HK-2 (cell line): ENCODE measurements around the gene XYLB.

Experiments used
- DNase-seq: peaks from one replicate; pipeline ENCODE4 v3.0.0-alpha.2; 2018; ENCODE audit not compliant: unreplicated experiment

Gene XYLB

DNA sequence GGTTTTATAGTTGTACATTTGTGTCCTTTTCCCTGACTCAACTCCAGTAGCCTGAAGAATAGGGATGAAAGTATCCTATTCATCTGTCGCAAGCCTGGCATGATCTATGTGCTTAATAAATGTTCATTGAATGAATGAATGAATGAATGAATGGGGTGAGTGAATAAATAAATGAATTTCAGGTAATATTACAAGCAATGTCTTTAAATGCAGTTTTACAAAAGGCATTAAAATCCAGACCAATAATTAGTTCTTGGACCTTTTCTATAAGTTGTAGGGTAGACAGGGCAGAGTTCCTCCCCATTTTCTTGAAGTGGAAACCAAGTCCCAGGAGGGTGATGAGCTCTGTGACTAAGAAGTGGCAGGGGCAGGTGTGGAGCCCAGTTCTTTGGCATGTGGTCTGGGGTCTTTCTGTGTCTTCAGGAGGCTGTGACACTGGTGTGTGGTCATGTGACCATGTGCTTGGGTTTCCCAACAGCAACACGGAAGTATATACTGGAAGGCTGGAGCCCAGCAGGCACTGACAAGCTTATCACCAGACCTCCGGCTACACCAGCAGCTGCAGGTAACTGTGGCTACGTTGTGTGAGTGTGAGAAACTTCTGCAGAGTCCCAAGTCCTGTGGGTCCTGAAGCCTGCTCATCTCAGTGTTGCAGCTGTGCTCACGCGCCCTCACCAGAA is 18.3 kb downstream of the XYLB start:
- DNase-seq: no peak

DNA sequence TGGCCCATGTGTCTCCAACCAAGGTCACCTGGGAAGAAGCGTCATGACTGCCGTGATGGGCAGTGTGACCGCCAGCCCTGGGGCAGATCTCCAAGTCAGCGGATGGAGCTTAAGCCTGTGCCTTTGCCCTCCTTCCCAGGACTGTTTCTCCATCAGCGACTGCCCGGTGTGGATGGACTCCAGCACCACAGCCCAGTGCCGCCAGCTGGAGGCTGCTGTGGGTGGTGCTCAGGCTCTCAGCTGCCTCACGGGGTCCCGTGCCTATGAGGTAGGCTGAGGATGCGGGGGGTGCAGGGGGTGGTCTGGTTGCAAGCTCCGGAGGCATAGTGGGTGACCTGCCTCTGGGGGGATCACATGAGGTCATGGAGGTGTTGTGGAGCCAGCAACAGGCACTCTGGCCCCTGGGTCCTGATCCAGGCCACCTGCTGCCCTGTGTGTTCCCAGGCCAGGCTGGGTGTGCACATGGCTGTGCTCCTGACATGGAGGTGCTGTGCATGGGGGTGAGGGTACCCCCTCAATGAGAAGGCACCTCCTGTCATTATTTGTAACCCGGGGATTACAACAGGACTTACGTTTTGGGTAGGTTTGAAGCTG is 19.0 kb downstream of the XYLB start:
- no peak for DNase-seq

DNA sequence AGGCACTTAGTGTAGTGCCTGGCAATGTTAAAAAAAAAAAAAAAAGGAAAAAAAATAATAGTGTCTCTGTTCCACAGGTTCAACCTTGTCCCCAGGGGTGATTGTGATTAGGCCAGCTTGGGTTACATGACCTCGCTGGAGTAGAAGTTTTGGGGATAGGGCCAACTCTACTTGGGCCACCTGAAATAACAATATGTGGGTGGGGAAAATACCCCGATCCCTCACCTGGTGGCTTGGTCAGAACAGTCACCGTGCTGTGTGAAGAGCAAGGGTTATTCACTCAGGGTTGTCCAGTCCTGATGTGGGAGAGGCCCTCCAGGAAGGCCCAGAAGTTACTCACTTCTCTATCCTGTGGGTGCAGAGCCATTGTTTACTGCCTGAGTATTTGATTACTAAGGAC is 19.5 kb downstream of the XYLB start:
- DNase-seq: no peak

DNA sequence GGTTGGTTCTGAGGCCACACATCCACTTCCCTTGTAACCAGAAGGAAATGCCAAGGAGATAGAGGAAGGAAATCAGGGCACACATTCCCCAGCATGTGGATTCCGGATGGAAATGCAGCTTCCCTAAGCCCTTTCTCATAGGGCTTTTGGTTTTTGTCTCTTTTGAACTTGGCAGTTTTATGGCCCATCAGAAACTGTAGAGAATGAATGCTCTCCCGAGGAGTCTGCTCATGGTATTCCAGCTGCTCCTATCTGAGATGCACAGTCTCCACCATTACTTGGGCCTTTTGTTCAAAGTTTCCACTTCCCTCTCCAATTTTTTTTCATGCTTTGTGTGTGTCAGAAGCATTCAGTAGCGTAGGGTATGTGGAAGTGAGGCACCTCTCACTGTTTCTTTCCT is 21.2 kb downstream of the XYLB start:
- DNase-seq: no peak

DNA sequence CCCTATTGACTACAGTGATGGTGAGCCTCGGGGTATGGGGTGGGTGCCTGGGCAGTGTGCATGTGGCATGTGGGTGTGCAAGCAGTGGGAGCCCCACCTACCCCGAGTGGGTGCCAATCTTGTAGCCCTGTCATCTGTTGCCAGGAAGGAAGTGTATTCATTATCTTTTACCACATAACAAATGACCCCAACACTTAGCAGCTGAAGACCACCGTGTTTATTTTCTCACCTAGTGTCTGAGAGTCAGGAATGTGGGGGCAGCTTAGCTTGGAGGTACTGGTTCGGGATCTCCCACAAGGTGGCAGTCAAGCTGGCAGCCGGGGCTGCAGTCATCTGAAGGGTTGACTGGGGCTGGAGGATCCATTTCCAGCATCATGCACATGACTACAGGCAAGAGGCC is 21.7 kb downstream of the XYLB start:
- DNase-seq: no peak

DNA sequence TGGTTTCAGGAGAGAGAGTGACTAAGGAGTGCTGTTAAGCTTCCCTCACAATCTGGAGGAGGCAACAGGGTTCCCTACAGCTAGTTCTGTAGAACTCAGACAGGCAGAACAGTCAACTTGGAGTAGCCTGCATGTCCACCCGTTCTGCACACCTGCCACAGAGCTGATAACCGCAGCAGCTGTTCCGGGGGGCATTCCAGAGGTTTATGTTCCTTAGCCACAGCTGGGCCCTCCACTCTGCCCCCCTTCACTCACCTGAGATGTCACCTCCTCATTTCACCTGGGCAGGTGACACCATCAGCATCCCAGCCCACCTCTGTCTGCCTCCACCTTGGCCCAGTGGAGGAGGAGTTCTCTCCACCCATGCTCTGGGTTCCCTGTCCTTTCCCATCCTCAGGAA is 22.6 kb downstream of the XYLB start:
- no peak for DNase-seq

DNA sequence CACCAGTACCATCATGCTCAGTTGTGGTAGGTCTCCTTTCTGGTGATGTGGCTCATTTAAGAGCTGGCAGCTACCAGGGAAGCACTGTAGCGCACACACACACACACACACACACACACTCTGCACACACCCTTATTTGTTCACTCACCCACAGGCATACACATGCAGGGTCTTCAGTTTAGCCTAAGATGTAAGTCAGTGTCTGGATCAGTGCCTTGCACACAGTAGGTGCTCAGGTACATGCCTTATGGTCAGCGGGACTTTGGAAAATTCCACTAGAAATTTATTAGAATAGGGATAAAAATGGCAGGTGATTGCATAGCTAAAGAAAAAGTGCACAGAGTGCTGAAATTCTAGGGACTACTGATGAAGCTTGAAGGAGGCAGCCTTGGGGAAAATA is 23.6 kb downstream of the XYLB start:
- DNase-seq: no peak

DNA sequence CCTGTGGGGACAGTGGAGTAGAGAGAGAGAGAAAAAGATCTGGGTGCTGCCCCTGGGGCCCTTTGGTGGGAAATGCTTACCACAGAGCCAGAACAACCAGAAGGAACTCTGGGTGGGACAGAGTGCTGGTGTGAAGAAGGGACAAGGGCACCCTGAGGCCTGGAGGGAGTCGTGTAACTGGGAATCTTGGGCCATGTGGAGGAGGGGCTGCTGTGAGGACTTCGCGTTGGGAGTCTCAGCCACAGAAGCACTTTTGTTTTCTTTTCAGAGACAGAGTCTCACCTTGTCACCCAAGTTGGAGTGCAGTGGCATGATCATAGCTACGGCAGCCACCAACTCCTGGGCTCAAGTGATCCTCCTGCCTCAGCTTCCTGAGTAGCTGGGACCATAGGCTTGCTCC is 24.3 kb downstream of the XYLB start:
- DNase-seq: no peak

DNA sequence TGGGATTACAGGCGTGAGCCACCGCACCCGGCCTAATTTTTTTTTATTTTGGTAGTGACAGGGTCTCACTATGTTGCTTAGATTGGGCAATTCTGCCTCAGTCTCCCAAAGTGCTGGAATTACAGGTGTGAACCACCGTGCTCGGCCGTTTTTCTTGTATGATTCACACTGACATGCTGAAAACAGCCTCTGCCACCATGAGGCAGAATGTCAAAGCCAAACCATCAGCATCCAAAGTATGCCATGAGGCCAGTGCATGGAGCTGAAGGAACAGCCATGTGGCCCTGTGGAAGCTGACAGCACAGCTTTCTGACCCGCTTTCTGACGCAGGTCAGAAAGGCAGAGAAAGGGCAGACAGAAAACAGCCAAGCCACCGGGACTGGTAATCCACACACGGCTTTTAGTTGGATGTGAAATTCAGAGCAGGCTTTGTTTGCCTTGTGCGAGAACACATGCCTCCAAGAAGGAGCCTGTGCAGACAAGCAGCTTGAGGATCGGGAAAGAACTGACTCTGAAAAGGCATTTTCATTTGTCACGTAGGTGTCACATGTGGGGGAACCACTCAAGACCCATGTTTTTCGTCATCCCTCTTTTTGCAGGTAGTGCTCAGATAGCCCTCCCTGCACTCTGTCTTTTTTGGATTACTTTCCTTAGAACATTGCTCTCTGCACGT is 25.1 kb downstream of the XYLB start:
- DNase-seq: no peak

DNA sequence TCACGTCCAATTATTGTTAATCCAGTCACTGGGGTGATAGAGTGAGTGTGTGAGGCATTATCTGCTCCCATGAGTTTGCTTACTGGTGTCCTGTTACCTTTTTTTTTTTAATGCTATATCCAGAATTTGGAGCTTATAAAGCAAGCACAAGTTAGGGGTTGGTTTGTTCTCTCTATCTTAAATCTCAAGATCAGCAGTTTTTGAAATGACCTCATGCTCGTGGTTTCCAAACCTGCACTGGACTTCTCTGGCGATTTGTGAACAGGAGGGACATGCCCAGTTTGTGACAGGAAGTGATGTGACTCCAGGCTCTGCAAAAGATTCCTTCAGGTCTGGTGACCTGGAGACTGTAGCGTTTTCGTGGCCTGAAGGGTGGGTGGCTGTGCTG is 25.6 kb downstream of the XYLB start:
- DNase-seq: no peak

DNA sequence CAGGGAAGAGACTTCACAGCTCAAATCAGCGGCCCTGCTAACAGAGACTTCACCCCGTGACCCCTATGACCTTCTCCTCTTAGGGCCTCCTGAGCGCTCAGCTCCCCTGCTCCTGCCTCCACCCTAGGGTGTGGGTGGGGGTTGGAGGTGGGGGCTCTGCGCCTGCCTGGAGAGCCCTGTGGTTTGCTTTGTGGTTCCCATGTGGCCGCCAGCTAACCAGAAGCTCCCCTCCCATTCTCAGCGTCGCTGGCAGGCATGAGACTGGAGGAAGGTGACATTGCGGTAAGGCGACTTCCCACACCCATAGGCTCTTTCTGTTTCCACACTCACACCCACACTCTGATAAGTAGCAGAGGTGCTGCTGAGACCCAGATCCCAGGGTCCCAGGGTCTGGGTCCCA is 27.6 kb downstream of the XYLB start:
- no peak for DNase-seq

DNA sequence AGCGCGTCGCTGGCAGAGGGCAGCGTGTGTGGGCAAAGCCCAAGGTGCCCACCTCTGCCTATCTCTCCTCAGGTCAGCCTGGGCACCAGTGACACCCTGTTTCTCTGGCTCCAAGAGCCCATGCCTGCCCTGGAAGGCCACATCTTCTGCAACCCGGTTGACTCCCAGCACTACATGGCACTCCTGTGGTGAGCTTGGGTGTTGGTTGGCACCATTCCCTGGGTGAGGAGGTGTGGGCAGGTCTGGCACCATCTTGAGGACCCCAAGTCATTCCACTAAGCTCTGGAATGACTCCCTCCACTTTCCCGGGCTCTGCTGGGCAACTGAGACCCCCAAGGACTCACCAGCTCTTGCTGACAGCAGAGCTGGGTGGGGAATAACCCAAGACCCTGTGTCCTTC is 28.5 kb downstream of the XYLB start:
- no peak for DNase-seq

DNA sequence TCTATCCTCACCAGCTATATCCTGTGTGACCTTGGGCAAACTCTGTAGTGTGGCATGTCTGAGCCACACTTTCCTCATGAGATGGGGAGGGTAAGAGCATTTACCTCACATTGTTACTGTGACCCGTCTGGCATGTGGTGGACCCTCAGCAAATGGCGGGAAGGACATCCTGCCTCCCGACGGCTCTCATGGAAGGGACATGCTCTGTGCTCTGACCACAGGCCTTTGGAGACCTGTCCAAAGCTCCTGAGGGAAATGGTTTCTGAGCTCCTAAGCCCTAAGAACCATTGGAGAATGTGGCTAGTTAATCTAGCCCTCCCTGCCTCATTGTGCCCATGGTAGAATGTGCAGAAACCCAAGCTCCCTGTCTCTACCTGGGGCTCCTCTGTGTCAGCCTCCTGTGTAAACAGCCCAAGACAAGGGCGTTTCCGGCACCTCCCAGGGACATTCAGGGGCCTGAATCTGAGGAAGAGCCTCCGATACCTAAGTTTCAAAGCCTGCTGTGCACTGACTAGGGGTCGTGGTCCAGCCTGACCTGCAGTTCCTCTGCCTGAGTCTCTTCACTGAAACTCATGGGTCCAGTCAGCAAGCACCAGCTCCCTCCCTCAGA is 29.0 kb downstream of the XYLB start:
- DNase-seq: no peak

DNA sequence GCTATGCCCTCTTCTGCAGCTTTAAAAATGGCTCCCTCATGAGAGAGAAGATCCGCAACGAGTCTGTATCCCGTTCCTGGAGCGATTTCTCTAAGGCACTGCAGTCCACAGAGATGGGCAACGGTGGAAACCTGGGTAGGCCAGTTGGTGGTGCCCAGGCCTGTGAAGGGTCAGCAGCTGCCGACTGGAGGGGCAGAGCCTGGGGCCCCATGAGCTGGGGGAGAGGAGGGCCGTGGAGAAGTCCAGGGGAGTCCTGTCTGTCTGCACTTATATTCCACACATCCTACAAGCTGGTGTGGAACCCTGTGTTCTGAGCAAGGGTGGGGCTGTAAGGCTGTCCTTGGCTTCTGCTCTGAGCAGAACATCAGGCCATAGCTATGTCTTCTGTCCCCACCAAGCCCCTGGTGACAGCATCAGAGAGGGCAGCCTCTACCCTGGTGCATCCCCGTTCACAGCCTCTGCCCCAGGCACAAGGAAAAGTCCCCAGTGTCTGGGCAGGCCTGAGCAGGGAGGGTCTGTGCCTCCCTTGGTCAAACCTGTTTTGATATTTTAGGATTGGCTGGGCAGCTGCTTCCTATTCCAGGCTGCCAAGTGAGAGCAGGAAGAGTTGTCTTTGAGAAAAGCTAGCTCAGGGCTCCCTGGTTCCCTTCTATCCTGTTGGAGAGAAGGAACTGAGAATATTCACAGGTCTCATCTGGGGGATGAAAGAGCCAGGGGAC is 29.7 kb downstream of the XYLB start:
- no peak for DNase-seq

DNA sequence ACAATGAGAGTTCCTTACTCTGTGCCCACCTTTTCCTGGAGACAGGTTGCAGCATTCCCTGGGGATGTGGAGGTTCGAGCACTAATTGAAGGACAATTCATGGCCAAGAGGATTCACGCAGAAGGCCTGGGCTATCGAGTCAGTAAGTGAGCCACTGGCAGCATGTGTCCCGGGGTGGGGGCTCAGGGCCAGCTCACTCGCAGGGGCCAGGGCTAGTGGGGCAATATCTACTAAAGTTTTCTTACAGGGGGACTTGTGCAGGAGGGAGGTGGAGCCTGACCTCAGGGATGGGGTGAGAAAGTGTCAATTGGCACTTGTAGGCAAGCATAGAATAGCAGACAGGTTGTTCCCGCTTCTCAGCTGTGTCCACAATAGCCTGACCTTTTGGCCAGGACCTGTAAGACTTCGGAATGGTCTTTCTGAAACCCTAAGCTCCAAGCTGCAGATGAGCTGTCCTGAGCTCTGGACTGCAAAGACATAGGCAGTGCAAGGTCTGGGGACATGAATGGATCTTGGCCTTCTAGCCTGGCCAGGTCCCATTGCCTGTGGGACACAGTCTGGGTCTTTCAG is 32.7 kb downstream of the XYLB start:
- DNase-seq: no peak

DNA sequence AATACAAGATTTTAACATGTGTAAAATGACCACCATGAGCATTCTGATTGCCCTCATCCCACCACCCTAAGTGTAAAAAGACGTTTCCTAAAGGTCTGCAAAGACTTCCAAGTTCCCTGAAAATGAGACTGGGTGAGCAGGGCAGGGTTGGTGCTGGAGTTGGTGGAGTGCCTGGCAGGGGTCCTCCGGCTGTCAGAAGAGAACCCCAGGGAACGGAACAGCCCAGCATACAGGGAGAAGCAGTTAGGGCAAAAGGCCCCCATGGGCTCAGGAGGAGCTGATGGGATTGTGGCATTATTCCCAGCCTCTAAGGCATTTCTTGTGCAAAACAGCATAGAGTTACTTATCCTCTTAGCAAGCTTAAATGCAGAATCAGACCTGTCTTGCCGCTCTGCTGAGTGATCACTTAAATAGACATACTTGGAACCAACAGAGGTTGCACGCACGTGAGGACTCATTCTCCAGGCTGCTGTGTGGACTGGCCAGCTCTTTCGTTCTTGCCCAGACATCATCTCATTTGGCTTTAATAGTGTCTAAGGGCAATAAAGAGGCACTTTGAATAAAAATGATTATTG is 36.0 kb downstream of the XYLB start:
- DNase-seq: no peak

DNA sequence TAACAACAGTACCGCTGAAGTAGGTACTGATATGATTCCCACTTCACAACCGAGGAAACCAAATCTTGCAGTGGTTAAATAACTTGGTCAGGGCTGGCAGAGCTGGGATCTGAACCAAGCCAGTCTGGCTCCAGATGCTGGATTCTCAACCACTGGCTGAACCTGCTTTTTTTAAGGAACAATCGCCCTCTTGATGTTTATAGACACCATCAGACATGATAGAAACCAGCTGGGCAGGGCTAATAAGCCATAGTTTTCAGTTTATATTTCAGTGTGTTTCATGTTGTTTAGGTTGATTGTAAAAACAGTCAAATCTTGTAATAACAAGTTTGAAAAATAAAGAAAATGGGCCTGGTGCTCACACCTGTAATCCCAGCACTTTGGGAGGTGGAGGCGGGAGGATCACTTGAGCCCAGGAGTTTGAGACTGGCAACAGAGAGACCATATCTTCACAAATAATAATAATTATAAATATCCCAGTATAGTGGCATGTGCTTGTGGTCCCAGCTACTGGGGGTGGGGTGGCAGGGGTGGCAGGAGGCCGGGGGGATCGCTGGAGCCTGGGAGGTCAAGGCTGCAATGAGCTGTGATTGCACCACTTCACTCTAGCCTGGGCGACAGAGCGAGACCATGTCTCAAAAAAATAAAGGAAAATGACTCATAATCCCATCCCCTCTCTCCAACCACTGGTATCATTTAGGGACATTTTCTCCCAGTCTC is 36.7 kb downstream of the XYLB start:
- DNase-seq: peak; percentile 6

DNA sequence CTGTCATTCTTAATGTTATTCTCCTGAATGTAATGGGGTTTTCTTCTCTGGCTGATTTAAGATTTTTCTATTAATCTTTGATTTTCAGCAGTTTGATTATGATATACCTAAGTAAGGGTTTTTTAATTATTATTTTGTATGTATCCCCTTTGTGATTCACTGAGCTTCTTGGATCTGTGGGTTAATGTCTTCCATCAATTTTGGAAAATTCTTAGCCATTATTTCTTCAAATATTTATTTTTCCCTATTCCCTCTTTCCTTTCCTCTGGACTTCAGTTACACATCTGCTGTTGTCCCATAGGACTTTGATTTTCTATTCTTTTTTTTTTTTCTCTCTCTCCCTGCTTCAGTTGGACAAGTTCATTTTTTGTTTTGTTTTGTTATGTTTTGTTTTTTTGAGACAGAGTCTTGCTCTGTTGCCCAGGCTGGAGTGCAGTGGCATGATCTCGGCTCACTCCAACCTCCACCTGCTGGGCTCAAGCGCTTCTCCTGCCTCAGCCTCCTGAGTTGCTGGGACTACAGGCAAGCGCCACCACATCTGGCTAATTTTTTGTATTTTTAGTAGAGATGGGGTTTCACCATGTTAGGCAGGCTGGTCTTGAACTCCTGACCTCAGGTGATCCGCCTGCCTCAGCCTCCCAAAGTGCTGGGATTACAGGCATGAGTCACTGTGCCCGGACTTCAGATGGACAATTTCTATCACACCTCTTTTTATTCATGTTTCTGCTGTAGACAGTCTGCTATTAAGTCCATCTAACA is 40.6 kb downstream of the XYLB start:
- no peak for DNase-seq

DNA sequence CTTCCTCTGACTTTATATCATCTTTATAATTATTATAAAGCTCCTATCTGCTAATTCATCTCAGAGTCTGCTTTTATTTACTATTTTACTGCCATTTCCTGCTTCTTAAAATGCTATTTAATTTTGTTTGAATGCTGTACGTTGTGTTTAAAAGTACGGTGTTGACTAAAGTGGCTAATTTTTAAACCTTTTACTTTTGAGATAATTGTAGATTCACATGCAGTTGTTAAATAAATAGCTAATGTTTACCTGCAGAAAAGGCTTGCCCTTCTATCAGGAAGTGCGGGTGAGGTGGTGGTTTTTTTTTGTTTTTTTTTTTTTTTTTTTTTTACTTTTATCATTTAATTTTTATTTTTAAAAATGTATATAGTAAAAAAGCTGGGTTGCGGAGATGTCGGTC is 41.3 kb downstream of the XYLB start:
- no peak for DNase-seq

DNA sequence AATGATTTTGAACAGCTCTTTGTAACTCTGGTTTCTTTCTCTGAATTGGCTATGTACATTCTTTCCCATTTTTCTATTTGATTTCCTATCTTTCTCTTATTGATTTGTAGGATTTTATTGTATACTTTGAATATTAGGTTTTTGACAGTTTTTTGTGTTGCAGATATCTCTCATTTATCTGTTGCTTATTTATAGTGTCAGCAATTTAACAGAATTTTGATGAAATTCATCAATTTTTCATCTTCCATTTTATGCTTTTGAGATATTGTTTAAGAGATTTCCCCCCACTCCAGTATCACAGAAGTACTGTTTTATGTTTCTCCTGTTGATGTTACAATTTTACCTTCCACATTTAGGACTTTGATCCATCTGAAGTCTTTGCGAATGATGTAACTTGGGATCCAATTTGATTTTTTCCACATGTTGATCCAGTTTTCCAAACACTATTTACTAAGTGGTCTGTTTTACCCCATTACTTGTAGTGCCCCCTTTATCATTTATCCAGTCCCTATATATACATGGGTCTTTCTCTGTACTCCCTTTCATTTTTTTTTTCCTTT is 46.1 kb downstream of the XYLB start:
- DNase-seq: no peak
